GM12878 (cell line): ENCODE results near the gene SLC22A23. TPM values are rescaled to one million over a fixed set of nuclear protein-coding genes. Genes with fewer than 3 reads are reported as not detected.

Experiments used
- ATF7 ChIP-seq: fragments of 450-650 bp; IDR thresholded peaks from 2 replicates; pipeline ENCODE4 v1.6.1; 2016; ENCODE audit warnings: low read depth, mild to moderate bottlenecking
- BACH1 ChIP-seq: fragments of 450-650 bp; IDR thresholded peaks from 2 replicates; pipeline ENCODE4 v1.6.1; 2017; ENCODE audit warnings: mild to moderate bottlenecking, borderline replicate concordance
- CEBPB ChIP-seq, 2 experiments: fragments of 150-350 bp in 1 of 2; IDR thresholded peaks; 2 replicates each; pipeline ENCODE4 v1.6.1; 2012 to 2014; ENCODE audit warnings: low read depth in 2 of 2, low read length in 2 of 2, borderline replicate concordance in 1 of 2, inconsistent platforms in 1 of 2
- CREB1 ChIP-seq: IDR thresholded peaks from 2 replicates; pipeline ENCODE4 v1.6.1; 2012; ENCODE audit warnings: low read depth, mild to moderate bottlenecking, inconsistent platforms
- ELK1 ChIP-seq: IDR thresholded peaks from 2 replicates; pipeline ENCODE4 v1.6.1; 2012; ENCODE audit warnings: low read depth, low read length, improper control_type of control experiment
- FOXK2 ChIP-seq: fragments of 450-650 bp; IDR thresholded peaks from 2 replicates; pipeline ENCODE4 v1.6.1; 2017; ENCODE audit warnings: mild to moderate bottlenecking, moderate library complexity
- HCFC1 ChIP-seq: fragments of 150-350 bp; IDR thresholded peaks from 2 replicates; pipeline ENCODE4 v1.6.1; 2014; ENCODE audit warnings: low read length
- IRF5 ChIP-seq: fragments of 450-650 bp; IDR thresholded peaks from 2 replicates; pipeline ENCODE4 v1.6.1; 2017; ENCODE audit warnings: borderline replicate concordance
- JUNB ChIP-seq: IDR thresholded peaks from 2 replicates; pipeline ENCODE4 v1.6.1; 2016; ENCODE audit warnings: antibody characterized with exemption, mild to moderate bottlenecking
- POLR2AphosphoS5 ChIP-seq: IDR thresholded peaks from 2 replicates; pipeline ENCODE4 v1.6.1; 2011; ENCODE audit warnings: mild to moderate bottlenecking, low read length, inconsistent platforms
- RUNX3 ChIP-seq: IDR thresholded peaks from 2 replicates; pipeline ENCODE4 v1.6.1; 2012; ENCODE audit warnings: low read length, inconsistent platforms
- SMARCA5 ChIP-seq: fragments of 450-650 bp; IDR thresholded peaks from 2 replicates; pipeline ENCODE4 v1.6.1; 2017; ENCODE audit warnings: mild to moderate bottlenecking
- TAF1 ChIP-seq: IDR thresholded peaks from 2 replicates; pipeline ENCODE4 v1.6.1; 2011; ENCODE audit warnings: mild to moderate bottlenecking, low read depth, low read length, borderline replicate concordance
- ZNF687 ChIP-seq: fragments of 450-650 bp; IDR thresholded peaks from 2 replicates; pipeline ENCODE4 v1.6.1; 2017; ENCODE audit warnings: mild to moderate bottlenecking, moderate library complexity
- polyA plus RNA-seq, 11 experiments: library from polyadenylated mRNA; depleted of rRNA in 4 of 11; unstranded in 6 of 11; stranded (reverse) in 5 of 11; fragments of >200 nt; fragmentation: Nextera tagmentation in 4 of 11; fragmentation: Illumina TruSeq in 1 of 11; extraction: Ambion mirVana in 4 of 11; extraction: Trizol in 1 of 11; gene quantifications; 1 replicate in 1 of 11; 2 replicates in 10 of 11; pipeline versions ENCODE4 v1.2.1 to v1.2.3, GENCODE V29; 2011 to 2016; ENCODE audit warnings: inconsistent platforms in 2 of 11, missing spikeins in 2 of 11, low read depth in 1 of 11
- total RNA-seq, 4 experiments: library from RNA; depleted of rRNA in 3 of 4; stranded (reverse); fragments of >200 nt in 3 of 4; fragmentation: Illumina TruSeq in 1 of 4; extraction: Trizol in 1 of 4; gene quantifications; 2 replicates each; pipeline versions ENCODE4 v1.2.1 to v1.2.3, GENCODE V29; 2013 to 2021
- TF ChIP-seq, protein P1 (sequence below): IDR thresholded peaks from 2 replicates; pipeline ENCODE4 v1.6.1; 2011; ENCODE audit warnings: low read depth, mild to moderate bottlenecking, low read length, moderate library complexity, borderline replicate concordance; ENCODE audit errors: extremely low read depth
- TF ChIP-seq, protein P2 (sequence below): fragments of 450-650 bp; IDR thresholded peaks from 2 replicates; pipeline ENCODE4 v1.6.1; 2014; ENCODE audit warnings: mild to moderate bottlenecking
- TF ChIP-seq, protein P3 (sequence below): IDR thresholded peaks from 2 replicates; pipeline ENCODE4 v1.6.1; 2012; ENCODE audit warnings: improper control_type of control experiment, low read depth, low read length; ENCODE audit not compliant: insufficient replicate concordance

SLC22A23 gene
- total and polyA plus RNA-seq, 10 of the 15 experiments (the other 5 are each of a cell fraction or from before 2014, with no cell fraction given), result 0.20 to 2.4 (median 0.74) TPM

- TF ChIP-seq ATF7, result peak; percentile 72
- TF ChIP-seq CEBPB (IDR thresholded peaks at IDR 0.05; ENCODE audit: borderline replicate concordance in 1 of 2, low read depth in 2 of 2, low read length in 2 of 2), result no peak
- TF ChIP-seq ELK1, result no peak
- TF ChIP-seq JUNB, result peak; percentile 79
- TF ChIP-seq, protein P1, sequence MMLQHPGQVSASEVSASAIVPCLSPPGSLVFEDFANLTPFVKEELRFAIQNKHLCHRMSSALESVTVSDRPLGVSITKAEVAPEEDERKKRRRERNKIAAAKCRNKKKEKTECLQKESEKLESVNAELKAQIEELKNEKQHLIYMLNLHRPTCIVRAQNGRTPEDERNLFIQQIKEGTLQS, result no peak
- TF ChIP-seq CREB1, result peak; percentile 40; the same call in 1 of the 2 replicates
- TF ChIP-seq HCFC1, result no peak
- TF ChIP-seq BACH1, result peak; percentile 67; the same call in 1 of the 2 replicates
- TF ChIP-seq POLR2AphosphoS5, result no peak
- no peak for TF ChIP-seq IRF5
- TF ChIP-seq FOXK2, result no peak
- TF ChIP-seq RUNX3, result peak; percentile 57
- no peak for TF ChIP-seq ZNF687
- TF ChIP-seq TAF1, result no peak
- TF ChIP-seq, protein P2, sequence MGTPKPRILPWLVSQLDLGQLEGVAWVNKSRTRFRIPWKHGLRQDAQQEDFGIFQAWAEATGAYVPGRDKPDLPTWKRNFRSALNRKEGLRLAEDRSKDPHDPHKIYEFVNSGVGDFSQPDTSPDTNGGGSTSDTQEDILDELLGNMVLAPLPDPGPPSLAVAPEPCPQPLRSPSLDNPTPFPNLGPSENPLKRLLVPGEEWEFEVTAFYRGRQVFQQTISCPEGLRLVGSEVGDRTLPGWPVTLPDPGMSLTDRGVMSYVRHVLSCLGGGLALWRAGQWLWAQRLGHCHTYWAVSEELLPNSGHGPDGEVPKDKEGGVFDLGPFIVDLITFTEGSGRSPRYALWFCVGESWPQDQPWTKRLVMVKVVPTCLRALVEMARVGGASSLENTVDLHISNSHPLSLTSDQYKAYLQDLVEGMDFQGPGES, result no peak
- TF ChIP-seq SMARCA5, result no peak
- TF ChIP-seq, protein P3, sequence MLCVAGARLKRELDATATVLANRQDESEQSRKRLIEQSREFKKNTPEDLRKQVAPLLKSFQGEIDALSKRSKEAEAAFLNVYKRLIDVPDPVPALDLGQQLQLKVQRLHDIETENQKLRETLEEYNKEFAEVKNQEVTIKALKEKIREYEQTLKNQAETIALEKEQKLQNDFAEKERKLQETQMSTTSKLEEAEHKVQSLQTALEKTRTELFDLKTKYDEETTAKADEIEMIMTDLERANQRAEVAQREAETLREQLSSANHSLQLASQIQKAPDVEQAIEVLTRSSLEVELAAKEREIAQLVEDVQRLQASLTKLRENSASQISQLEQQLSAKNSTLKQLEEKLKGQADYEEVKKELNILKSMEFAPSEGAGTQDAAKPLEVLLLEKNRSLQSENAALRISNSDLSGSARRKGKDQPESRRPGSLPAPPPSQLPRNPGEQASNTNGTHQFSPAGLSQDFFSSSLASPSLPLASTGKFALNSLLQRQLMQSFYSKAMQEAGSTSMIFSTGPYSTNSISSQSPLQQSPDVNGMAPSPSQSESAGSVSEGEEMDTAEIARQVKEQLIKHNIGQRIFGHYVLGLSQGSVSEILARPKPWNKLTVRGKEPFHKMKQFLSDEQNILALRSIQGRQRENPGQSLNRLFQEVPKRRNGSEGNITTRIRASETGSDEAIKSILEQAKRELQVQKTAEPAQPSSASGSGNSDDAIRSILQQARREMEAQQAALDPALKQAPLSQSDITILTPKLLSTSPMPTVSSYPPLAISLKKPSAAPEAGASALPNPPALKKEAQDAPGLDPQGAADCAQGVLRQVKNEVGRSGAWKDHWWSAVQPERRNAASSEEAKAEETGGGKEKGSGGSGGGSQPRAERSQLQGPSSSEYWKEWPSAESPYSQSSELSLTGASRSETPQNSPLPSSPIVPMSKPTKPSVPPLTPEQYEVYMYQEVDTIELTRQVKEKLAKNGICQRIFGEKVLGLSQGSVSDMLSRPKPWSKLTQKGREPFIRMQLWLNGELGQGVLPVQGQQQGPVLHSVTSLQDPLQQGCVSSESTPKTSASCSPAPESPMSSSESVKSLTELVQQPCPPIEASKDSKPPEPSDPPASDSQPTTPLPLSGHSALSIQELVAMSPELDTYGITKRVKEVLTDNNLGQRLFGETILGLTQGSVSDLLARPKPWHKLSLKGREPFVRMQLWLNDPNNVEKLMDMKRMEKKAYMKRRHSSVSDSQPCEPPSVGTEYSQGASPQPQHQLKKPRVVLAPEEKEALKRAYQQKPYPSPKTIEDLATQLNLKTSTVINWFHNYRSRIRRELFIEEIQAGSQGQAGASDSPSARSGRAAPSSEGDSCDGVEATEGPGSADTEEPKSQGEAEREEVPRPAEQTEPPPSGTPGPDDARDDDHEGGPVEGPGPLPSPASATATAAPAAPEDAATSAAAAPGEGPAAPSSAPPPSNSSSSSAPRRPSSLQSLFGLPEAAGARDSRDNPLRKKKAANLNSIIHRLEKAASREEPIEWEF, result peak; percentile 77
These were observed 73.3 kb downstream of the SLC22A23 start (continued) for GRCh38 chr6:3383525-3383924.
